WTC11 (cell line): ENCODE data around the gene PLA1A. TPM values are rescaled to one million over a fixed set of nuclear protein-coding genes. Genes with fewer than 3 reads are reported as not detected.

Source experiments
- ATAC-seq: fragments of 200-7000 bp; cut with Tn5 transposase; 2 replicates; pipeline ENCODE4 v1.10.0; 2021; ENCODE audit warnings: mild to moderate bottlenecking, moderate library complexity
- CTCF ChIA-PET: fragments of 300-600 bp; sonication (Branson Sonifier 250); formaldehyde crosslinking; loops from one replicate; lab custom pipeline; 2021; ENCODE audit warnings: antibody characterized with exemption; lab: Charles Lee
- POLR2A ChIA-PET: fragments of 350-600 bp; sonication (Branson Sonifier 250); formaldehyde crosslinking; loops from one replicate; lab custom pipeline; 2021; ENCODE audit warnings: antibody characterized with exemption; lab: Charles Lee
- DNase-seq: peaks from one replicate; pipeline ENCODE4 v3.0.0; 2021; ENCODE audit warnings: low spot score
- H3K27ac Mint-ChIP-seq: 2 replicates; pipeline ENCODE4 v1.8.0; 2021; ENCODE audit warnings: mixed read lengths
- H3K27me3 Mint-ChIP-seq: 2 replicates; pipeline ENCODE4 v1.8.0; 2021; ENCODE audit warnings: low read depth, mild to moderate bottlenecking, moderate library complexity, mixed read lengths
- H3K36me3 Mint-ChIP-seq: 2 replicates; pipeline ENCODE4 v1.8.0; 2021; ENCODE audit warnings: mixed read lengths
- H3K4me1 Mint-ChIP-seq: 2 replicates; pipeline ENCODE4 v1.8.0; 2022; ENCODE audit warnings: mixed read lengths
- H3K4me3 Mint-ChIP-seq: 2 replicates; pipeline ENCODE4 v1.8.0; 2021; ENCODE audit warnings: mild to moderate bottlenecking, moderate library complexity, mixed read lengths
- H3K9me3 Mint-ChIP-seq: 2 replicates; pipeline ENCODE4 v1.8.0; 2021; ENCODE audit warnings: mixed read lengths
- ATF3 ChIP-seq: sonication (generic); formaldehyde crosslinking; conservative IDR thresholded peaks from 2 replicates; pipeline ENCODE4 v1.8.1; 2022; ENCODE audit warnings: mild to moderate bottlenecking, missing genetic modification reagents
- CBFB ChIP-seq: sonication (generic); formaldehyde crosslinking; IDR thresholded peaks from 2 replicates; pipeline ENCODE4 v1.8.1; 2022; ENCODE audit warnings: mild to moderate bottlenecking, low read depth, missing genetic modification reagents
- E2F5 ChIP-seq: sonication (generic); formaldehyde crosslinking; IDR thresholded peaks from 2 replicates; pipeline ENCODE4 v1.8.1; 2022; ENCODE audit warnings: mild to moderate bottlenecking, moderate library complexity, missing genetic modification reagents
- ELF4 ChIP-seq: sonication (generic); formaldehyde crosslinking; IDR thresholded peaks from 2 replicates; pipeline ENCODE4 v1.8.1; 2022; ENCODE audit warnings: low read depth, mild to moderate bottlenecking, moderate library complexity, missing genetic modification reagents
- EMX1 ChIP-seq: fragments of 250-450 bp; sonication (Bioruptor Pico); IDR thresholded peaks from 2 replicates; pipeline ENCODE4 v1.8.0; 2021; ENCODE audit warnings: mild to moderate bottlenecking
- HMGA2 ChIP-seq: fragments of 250-450 bp; sonication (Bioruptor Pico); IDR thresholded peaks from 2 replicates; pipeline ENCODE4 v1.4.0; 2021; ENCODE audit warnings: mild to moderate bottlenecking, moderate library complexity
- IRF1 ChIP-seq: sonication (generic); formaldehyde crosslinking; IDR thresholded peaks from 2 replicates; pipeline ENCODE4 v1.8.0; 2023; ENCODE audit warnings: missing genetic modification reagents
- JUN ChIP-seq: sonication (generic); formaldehyde crosslinking; IDR thresholded peaks from 2 replicates; pipeline ENCODE4 v1.8.0; 2023; ENCODE audit warnings: mild to moderate bottlenecking, missing genetic modification reagents
- MXD4 ChIP-seq: fragments of 250-450 bp; sonication (Bioruptor Pico); IDR thresholded peaks from 2 replicates; pipeline ENCODE4 v1.8.0; 2021; ENCODE audit warnings: mild to moderate bottlenecking, moderate library complexity, borderline replicate concordance
- MYBL2 ChIP-seq: sonication (generic); formaldehyde crosslinking; IDR thresholded peaks from 2 replicates; pipeline ENCODE4 v1.8.1; 2023; ENCODE audit warnings: mild to moderate bottlenecking, moderate library complexity, missing genetic modification reagents
- NFE2L1 ChIP-seq: sonication (generic); formaldehyde crosslinking; IDR thresholded peaks from 2 replicates; pipeline ENCODE4 v1.8.1; 2023; ENCODE audit warnings: missing genetic modification reagents
- OVOL2 ChIP-seq: fragments of 250-450 bp; sonication (Bioruptor Pico); IDR thresholded peaks from 2 replicates; pipeline ENCODE4 v1.9.0; 2021; ENCODE audit warnings: mild to moderate bottlenecking, borderline replicate concordance
- PREB ChIP-seq: sonication (generic); formaldehyde crosslinking; IDR thresholded peaks from 2 replicates; pipeline ENCODE4 v1.8.1; 2022; ENCODE audit warnings: mild to moderate bottlenecking, missing genetic modification reagents, moderate library complexity, borderline replicate concordance
- SMAD4 ChIP-seq: sonication (generic); formaldehyde crosslinking; IDR thresholded peaks from 2 replicates; pipeline ENCODE4 v1.8.0; 2022; ENCODE audit warnings: mild to moderate bottlenecking, missing genetic modification reagents
- USF2 ChIP-seq: sonication (generic); formaldehyde crosslinking; IDR thresholded peaks from 2 replicates; pipeline ENCODE4 v1.8.1; 2023; ENCODE audit warnings: mild to moderate bottlenecking, missing genetic modification reagents, moderate library complexity
- ZMAT4 ChIP-seq: fragments of 250-450 bp; sonication (Bioruptor Pico); IDR thresholded peaks from 2 replicates; pipeline ENCODE4 v1.9.0; 2021; ENCODE audit warnings: mild to moderate bottlenecking
- ZNF121 ChIP-seq: sonication (generic); formaldehyde crosslinking; IDR thresholded peaks from 2 replicates; pipeline ENCODE4 v1.8.0; 2023; ENCODE audit warnings: missing genetic modification reagents
- ZNF138 ChIP-seq: sonication (generic); formaldehyde crosslinking; conservative IDR thresholded peaks from 2 replicates; pipeline ENCODE4 v1.8.1; 2022; ENCODE audit warnings: mild to moderate bottlenecking, moderate library complexity, missing genetic modification reagents
- ZNF219 ChIP-seq: sonication (generic); formaldehyde crosslinking; IDR thresholded peaks from 2 replicates; pipeline ENCODE4 v1.8.0; 2023; ENCODE audit warnings: missing genetic modification reagents, mild to moderate bottlenecking, borderline replicate concordance
- ZNF263 ChIP-seq: sonication (generic); formaldehyde crosslinking; IDR thresholded peaks from 2 replicates; pipeline ENCODE4 v1.8.1; 2022; ENCODE audit warnings: low read depth, mild to moderate bottlenecking, moderate library complexity, missing genetic modification reagents
- ZNF281 ChIP-seq: sonication (generic); formaldehyde crosslinking; IDR thresholded peaks from 2 replicates; pipeline ENCODE4 v1.8.0; 2023; ENCODE audit warnings: mild to moderate bottlenecking, missing genetic modification reagents
- ZNF317 ChIP-seq: sonication (generic); formaldehyde crosslinking; IDR thresholded peaks from 2 replicates; pipeline ENCODE4 v1.8.1; 2023; ENCODE audit warnings: low read depth, mild to moderate bottlenecking, moderate library complexity, missing genetic modification reagents, borderline replicate concordance
- ZNF532 ChIP-seq: fragments of 250-450 bp; sonication (Bioruptor Pico); IDR thresholded peaks from 2 replicates; pipeline ENCODE4 v1.9.0; 2021; ENCODE audit warnings: mild to moderate bottlenecking, borderline replicate concordance
- total RNA-seq: library from RNA; stranded (reverse); gene quantifications from 3 replicates; pipeline ENCODE4 v1.2.3, GENCODE V29; 2021

PLA1A gene
- total RNA-seq, 1 experiment from 2014 or later, result not detected

GRCh38 chr3:119662604-119663373 is 65.1 kb downstream of the PLA1A start:
- H3K9me3 Mint-ChIP-seq, result no peaks in the 10 kb centered on the region
- no peak overlapping the region for H3K4me3 Mint-ChIP-seq
- ATAC-seq, result no peak
- no peaks in the 10 kb centered on the region for H3K27me3 Mint-ChIP-seq
- ChIA-PET POLR2A (interaction anchor here (1.1 kb wide), 1 partner anchor 10 kb away, joined by 3 read pairs; no protein-coding TSS in a partner anchor), CTCF (interaction anchor here (1.1 kb wide), 1 partner anchor 62 kb away, joined by 4 read pairs; no protein-coding TSS in a partner anchor)
- no peaks in the 10 kb centered on the region for H3K4me1 Mint-ChIP-seq
- no peaks in the 10 kb centered on the region for H3K36me3 Mint-ChIP-seq
- TF ChIP-seq IRF1 (CRISPR knock-in tag), result no peak
- no peak for TF ChIP-seq ZNF138 (CRISPR knock-in tag)
- TF ChIP-seq ZNF281 (CRISPR knock-in tag), result no peak
- TF ChIP-seq ZNF121, result no peak
- no peak for TF ChIP-seq EMX1 (CRISPR knock-in tag)
- no peak for TF ChIP-seq PREB (CRISPR knock-in tag)
- no peak for TF ChIP-seq ATF3 (CRISPR knock-in tag)
- no peak for TF ChIP-seq ELF4 (CRISPR knock-in tag)
- H3K27ac Mint-ChIP-seq, result no peak overlapping the region
- no peak for DNase-seq

- ChIA-PET POLR2A (interaction anchor here (1.1 kb wide), 1 partner anchor 9 kb away, joined by 3 read pairs; no protein-coding TSS in a partner anchor), CTCF (interaction anchor here (1.1 kb wide), 1 partner anchor 63 kb away, joined by 4 read pairs; no protein-coding TSS in a partner anchor)
- no peak for DNase-seq
- Mint-ChIP-seq H3K4me1 (no peaks in the 10 kb centered on the region), H3K36me3 (no peaks in the 10 kb centered on the region), H3K4me3 (no peak overlapping the region), H3K9me3 (no peaks in the 10 kb centered on the region), H3K27ac (no peak overlapping the region), H3K27me3 (no peaks in the 10 kb centered on the region)
- ATAC-seq, result no peak
- no peak for TF ChIP-seq ZNF317 (CRISPR knock-in tag)
- no peak for TF ChIP-seq USF2 (CRISPR knock-in tag)
- TF ChIP-seq CBFB (CRISPR knock-in tag), result no peak
- TF ChIP-seq MXD4 (CRISPR knock-in tag), result no peak
- no peak for TF ChIP-seq E2F5 (CRISPR knock-in tag)
- no peak for TF ChIP-seq ZNF263 (CRISPR knock-in tag)
- no peak for TF ChIP-seq OVOL2 (CRISPR knock-in tag)
- no peak for TF ChIP-seq ZMAT4
- no peak for TF ChIP-seq JUN (CRISPR knock-in tag)
- no peak for TF ChIP-seq ZNF219
- TF ChIP-seq HMGA2 (CRISPR knock-in tag), result no peak
- no peak for TF ChIP-seq SMAD4 (CRISPR knock-in tag)
- TF ChIP-seq ZNF532, result no peak
- no peak for TF ChIP-seq MYBL2 (CRISPR knock-in tag)
- TF ChIP-seq NFE2L1, result no peak
These were observed 66.2 kb downstream of the PLA1A start for GRCh38 chr3:119663885-119664284.
